HPDE6-E6E7 (cell line): ENCODE data around the gene SRGAP3.

Experiments used
- DNase-seq: peaks from one replicate; pipeline ENCODE4 v3.0.0; 2011; ENCODE audit warnings: missing footprints; ENCODE audit errors: extremely low spot score

The SRGAP3 gene

DNA sequence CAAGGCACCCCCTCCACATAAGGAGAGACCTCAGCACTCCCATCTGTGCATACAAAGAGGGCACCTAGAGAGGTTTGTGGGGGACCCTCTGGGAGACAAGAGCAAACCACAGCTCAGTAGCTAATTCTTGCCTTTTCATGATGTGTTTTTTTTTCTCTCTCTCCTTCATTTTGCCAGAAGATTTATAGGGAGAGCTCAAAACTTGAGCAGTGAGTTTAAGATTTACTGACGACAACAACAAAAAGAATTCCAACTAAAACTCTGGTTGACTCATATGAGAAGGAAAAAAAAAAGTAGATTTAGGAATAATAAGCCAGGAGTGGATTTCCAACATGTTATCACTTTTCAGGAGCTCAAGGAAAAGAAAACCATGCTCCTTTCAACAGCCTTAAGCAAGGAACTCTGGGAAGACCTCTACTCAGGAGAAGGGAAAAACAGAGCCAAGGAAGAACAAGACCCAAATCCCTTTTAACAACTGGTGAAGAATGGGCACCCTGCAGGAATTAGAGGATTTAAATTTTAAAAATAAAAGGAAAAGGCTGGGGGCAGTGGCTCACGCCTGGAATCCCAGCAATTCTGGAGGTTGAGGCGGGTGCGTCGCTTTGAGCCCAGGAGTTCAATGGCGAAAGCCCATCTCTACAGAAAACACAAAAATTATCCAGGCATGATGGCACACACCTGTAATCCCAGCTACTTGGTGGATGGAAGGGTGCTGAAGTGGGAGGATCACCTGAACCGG lies 228.0 kb downstream of the SRGAP3 start:
- DNase-seq = no peak

DNA sequence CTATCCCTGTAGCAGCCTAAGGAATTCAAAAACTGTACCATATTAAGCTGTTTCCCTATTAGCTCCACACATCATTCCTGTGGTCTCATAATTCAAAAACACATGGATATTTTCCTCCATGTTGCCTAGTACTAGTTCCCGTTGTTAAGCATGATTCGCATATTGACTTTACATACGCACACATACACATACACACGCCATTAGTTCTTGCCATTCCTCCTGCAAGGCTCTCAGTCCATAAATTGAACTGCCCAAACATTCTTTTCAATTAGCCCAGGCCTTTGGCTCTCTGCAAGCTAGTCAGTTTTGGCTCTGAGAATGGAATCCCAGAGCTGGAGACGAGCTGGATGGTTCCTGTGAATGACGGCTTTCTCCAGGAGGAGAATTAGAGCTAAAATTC lies 229.0 kb downstream of the SRGAP3 start:
- no peak for DNase-seq

DNA sequence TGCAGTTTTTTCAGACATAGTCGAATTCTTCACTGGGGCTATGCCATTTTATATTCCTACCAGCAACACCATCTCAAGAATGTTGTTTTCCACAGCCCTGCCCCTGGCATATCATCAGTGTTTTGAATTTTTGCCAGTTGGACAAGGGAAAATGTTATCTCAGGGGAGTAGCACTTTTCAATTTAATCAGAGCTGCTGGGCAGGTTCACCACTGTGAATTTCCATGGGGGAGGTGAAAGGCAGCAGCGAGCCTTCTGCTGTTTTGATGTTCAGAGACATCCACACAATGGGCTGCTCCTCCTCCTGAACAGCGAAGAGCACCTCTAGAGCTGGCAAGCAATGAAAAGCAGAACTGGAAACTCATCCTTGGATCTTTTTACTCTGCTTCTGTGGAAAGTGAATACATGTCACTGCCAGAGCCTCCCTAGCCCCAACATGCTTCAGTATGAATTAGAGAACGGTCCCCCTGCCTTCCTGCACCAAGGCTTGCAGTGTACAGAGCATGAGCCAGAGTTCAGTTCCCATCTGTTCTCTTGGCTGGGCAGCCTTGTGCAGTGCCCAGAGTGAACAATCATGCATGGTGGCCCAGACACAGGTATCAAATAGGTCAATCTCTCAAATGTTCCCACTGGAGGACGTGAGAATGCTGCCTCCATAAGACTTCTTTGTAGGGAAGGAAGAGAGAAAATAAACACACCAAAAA lies 230.0 kb downstream of the SRGAP3 start:
- no peak for DNase-seq

DNA sequence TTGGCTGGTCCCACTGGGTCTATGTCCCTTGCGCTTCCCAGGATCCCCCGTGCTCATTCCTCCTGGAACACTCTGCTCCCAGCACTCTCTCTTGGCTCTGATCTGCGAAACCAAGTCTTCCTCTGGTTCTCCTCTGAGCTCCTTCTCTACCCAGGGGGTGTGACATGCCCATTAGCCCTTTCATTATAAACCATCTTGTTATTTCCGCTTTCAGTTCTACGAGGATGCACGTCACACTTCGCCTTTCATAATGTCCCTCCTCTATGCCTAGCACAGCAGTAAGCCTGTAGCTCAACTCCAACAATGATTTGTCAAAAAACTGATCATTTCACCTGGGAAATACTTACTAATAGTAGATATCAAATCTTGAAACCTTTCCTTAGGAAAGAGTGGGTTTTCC lies 234.2 kb downstream of the SRGAP3 start:
- no peak for DNase-seq

DNA sequence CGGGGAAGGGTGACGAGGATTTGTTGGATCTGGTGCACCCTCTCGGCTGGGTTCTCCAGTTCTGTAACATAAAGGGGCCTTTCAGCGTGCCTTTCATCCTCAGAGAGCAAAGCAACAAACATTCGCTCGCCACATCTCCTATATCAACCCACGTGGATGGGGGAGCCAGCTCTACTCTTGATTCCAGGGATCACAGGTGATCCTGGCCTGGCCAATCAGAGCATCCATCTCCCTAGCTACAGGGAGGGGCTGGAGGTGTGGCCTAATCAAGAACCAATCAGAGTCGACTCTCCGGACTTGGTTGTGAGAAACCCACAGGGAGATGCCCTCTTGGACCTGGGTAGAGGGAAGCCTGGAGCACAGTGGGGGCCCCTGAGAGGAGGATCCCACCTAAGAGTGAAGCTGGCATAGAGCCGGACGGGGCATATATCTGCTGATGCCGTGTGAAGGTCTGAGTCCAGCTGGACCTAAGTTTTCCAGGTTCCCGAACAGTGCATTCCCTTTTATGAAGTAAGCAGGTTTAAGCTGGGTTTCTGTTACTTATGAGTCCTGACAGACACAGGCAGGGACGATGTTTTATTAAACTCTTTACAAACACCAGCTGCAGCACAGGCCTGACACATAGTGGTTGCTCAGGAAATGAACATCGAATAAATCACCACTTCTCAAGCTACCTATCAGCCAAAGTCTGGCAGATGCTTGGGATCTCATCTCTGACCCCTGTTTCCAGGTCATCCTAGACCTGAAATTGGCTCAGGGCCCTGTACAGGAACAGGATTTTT lies 235.5 kb downstream of the SRGAP3 start:
- no peak for DNase-seq

DNA sequence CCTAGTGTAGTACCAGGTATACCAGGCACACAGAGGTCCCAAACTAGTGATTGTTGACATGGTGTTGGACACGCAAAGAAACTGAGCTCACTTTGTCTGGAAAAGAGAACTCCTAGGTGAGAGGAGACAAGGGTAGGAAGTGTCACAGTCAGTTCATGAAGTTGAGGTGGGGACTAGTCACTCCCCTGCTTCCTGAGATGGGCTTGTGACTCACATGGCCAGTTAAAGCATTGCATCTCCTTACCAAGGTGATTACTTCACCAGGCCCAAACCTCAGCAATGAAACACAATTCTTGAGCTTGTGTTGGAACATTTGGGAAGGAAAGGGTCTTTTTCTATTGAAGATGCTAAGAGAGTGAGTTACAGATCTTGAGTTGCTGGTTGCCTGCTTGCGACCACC lies 236.9 kb downstream of the SRGAP3 start:
- no peak for DNase-seq

DNA sequence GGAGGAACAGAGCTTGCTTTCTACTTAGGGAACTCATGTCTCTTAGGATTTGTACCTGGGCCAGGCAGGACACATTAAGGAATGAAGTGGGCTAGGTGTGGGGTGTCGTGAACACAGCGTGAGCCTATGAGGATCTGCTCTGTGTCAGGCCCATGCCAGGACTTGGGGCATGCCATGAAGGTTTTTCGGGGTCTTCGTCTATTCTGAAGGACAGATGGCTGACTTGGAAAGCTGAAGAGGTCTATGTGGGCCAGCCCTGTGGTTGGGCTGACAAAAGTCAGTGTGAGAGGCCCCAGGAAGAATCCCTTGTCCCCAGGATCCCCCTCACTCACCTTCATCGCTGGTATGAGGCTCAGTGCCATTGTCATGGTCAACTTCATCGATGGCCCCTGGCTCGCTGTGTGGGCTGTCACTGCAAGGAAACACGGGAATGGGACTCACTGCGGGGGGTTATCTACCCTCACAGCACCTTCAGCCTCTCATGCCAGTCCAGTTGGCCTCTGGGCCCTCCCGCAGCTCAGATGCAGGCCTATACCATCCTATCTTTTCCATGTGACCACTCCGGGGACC lies 239.4 kb downstream of the SRGAP3 start:
- DNase-seq = no peak

DNA sequence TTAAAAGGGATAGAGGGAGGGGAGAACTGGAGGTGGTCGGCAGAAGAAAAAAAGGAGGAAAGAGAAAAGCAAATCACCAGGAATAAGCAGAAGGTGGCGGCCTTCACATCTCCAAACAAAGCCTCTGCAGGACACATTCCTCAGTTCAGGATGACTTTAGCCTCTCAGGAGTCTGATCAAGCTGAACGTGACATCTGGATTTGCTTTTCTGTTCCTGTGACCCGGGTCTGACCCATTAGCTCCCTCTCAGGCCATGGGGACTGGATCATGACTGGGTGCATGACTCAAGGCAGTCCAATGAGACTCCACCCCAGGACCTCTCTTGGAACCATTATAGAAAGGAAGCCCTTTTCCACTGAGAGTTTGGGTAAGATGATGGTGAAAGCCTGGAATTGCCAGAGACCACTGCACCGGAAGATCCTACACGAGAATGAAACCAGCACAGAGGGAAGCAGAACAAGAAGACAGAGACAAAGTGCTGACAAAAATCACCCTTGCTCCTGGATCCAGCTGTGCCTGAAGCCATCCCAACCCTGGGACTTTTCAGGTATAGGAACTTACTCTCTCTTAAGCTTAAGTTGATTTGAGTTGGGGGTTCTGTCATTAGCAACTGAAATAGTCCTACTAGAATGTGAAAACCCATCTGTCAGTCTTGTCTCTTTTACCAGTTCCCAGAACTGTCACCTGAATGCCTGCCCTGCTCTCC lies 240.7 kb downstream of the SRGAP3 start:
- no peak for DNase-seq

DNA sequence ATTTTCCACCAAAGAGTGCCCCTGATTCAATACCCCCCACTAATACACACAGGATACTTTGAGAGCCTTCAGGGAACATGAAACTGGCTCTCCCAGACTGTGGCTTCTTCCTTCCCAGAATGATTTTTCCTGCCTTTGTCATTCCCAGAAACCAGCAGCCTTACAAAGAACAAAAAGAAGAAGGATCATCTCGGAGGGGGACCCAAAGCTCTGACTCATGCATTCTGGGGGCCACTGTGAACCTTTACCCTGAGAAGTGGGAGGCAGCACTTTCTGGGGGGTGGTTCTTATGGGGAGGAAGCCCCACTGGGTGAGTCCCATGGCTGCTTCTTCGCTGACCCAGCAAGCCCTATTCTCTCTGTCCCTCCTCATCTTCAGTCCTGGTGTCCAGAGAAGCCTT lies 241.5 kb downstream of the SRGAP3 start:
- DNase-seq = no peak

DNA sequence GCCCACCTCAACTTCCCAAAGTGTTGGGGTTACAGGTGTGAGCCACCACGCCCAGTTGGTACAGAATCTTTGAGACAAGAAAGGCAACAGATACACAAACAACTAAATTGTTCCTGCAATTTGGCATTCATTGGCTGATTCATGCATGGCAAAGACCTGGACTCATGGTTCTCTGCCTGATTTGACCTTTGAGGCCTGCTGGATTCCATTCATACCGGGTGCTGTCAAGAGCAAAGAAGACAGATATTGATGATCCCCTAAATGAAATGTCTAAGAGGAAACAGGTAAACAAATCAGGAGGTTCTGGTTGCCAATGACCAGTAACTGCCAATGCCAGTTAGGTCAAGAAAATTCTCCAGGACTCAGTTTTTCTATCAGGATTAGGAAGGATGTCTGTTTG lies 242.2 kb downstream of the SRGAP3 start:
- no peak for DNase-seq

DNA sequence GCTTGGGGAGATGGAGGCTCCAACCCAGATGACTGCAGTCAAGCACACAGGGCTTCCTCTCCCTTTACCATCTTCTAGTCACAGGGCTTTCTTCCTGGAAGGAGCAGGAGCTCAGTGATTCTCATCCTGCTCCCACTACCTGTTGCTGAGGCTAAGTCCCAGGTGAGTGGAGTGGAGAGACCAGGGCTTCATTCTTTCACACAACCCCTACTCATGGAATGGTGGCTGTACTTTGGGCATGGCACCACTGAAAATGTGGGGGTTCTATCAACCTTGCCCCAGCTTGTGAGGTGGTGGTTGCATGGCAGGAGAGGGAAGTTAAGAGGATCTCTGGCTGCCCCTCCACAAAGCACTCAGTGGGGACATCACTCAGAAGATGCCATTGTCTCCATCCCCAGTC lies 249.4 kb downstream of the SRGAP3 start:
- DNase-seq = no peak

DNA sequence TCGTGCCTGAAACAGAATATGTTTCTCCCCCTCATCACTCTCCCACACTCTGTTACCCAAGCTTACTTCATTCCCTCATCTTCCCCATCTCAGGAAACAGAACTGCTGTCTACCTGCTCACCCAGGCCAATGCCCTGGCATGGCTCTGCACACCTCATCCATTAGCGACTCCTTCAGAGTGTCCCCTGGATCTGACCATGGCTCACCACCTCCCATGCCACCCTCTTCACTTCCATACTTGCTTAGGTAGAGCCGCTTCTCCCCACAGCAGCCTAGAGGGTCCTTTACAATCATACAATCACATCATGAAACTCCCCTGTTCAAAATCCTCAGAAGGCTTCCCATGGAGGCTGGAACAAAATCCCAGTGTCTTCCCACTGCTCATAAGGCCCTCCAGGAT lies 252.3 kb downstream of the SRGAP3 start:
- DNase-seq = no peak

DNA sequence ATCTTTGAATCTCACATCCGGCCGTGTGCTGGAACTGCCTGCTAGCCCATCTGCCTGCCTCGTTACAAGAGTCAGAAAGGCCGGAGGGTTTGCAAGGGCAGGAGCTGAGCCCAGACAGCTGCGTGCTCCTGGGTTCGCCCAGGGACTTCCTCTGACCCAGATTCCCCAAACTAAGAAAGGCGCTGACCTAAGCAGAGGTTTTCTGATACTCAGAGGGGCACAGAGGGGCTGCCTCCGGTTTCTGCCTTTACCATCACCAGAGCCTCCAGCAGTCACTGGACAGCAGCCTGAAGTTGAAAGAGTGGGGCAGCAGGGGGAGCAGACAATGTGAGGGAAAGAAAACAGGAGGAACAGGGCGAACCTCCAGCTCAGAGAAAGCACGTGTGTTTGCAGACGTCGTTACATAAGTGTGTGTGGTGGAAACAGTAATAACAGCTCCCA lies 252.7 kb downstream of the SRGAP3 start:
- DNase-seq = no peak

DNA sequence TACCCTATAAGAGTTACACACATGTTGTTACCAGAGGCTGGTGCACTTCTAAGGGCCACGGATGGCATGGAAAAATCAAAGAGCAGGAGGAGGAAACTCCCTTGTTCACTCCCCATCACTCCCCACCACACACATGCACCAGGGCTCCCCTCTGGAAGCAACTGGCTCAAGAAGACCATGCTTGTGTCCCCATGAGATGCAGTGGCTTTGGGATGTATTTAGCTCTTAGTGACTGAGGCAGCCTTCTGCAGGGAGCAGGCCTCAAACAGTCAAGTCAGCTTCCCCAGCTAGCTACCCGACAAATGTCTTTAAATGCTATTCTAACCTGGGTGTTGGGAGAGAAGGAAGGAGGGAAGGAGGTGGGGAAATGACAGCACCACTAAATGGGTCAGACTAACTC lies 253.2 kb downstream of the SRGAP3 start:
- DNase-seq = no peak

DNA sequence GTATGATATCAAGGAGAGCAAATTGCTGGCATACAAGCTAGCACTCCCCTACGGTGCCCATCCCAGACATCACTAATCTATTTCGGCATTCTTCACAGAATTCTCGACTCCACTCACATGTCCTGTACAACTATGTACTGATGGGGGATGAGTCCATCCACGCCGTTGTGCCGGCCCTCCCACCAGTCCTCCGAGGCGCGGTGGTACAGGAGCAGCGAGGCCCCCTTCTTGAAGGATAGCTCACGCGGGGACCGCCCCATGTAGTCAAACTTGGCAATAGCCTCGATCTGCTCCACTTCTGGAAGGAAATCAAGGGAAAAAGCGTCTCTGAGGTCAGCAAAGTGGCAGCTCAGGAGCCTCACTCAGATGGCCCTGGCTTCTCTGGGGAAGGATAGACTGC lies 255.2 kb downstream of the SRGAP3 start:
- no peak for DNase-seq

DNA sequence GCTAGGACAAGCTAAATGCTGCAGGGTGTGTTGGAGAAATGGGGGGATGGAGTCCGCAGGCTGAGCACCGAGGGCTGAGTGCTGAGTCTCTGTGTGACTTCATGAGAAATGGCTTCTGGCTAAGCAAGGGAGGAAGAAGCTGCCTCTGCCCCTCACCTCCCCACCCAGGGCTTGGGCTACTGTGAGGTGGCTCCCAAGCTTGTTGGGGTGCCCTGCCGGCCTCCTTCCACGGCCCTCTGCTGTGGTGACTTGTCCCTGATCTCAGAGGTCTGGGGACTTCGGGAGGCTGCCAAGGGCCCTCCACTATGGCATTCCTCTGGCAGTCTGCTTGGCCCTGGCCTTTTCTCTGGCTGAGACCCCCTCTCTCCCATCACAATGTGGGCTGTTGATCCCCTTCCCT lies 256.1 kb downstream of the SRGAP3 start:
- no peak for DNase-seq

DNA sequence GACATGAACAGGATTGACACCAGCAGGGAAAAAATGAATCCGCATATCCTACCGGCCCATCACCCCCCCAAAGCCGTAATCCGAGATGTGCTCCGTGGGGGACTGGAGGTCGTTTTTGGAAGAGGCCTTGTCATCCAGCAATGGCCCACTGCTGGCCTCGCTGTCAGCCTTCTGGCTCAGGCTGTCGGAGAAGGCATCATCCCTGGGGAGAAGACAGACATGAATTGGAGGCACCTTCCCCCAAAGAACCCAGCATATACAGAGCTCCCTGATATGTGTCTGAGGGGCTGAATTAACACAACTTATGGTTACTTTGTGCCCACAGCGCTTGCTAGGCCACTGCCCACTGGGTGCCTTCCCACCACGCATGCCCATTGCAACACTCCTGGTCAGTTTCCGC lies 256.6 kb downstream of the SRGAP3 start:
- DNase-seq = no peak

DNA sequence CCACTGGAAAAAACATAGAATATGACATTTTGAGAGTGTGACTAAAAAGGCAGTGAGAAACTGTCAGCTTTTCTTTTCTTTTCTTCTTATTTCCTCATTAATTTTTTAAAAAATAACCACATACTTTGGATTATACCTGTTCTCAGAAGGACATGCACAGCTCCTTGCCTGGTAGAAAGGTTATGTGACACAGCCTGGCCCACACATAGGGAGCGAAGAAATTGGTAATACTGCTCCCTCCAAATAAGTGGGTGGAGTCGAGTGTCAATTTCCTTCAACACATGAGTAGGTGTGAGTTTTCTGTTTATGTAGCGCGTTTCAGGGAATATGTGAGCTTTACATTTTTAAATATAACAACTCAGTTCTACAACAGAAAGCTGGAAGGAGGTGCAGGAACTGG lies 257.2 kb downstream of the SRGAP3 start:
- DNase-seq = no peak

DNA sequence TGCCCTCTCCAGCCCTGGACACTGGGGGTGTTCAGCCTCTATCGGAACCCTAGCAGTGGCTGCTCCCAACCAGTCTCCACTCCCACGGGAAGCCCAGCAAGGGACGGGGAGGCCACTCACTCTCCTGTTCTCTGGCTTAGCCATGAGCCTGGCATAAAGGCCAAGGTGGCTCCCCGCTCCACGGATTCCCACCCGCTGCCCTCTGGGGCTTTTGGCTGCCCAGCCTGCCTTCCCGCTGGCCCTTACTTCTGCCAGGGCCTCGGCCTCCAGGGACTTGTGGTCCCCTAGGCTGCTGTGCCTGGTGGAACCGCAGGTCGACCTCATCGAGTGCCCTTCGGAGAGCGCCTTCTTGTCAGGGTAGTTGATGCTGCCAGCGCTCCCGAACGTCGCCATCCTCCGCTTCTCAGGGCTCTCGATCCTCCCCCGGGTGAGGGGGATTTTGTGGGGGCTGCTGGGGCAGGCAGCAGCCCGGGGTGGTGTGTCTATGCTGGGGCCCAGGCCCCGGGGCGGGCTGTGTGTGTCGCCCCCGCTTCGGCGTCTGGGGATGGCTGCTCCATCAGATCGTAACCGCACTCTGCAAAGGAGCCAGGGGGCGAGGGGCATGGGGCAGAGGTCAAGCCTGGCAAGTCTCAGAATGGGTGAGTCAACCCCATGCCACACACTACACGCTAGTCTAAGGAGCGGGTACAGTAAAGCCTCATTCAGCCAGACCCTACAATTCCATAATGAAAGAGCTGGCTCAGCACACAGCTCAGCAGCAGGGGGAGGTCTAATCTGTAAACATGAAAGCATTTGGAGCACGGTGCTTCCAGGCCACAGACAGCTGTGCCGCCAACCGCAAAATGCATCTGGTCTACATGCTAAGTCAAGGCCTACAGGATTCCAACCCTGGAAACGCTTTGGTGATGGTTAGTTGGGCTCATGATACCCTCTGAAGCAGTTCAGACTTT lies 258.9 kb downstream of the SRGAP3 start:
- DNase-seq = no peak

DNA sequence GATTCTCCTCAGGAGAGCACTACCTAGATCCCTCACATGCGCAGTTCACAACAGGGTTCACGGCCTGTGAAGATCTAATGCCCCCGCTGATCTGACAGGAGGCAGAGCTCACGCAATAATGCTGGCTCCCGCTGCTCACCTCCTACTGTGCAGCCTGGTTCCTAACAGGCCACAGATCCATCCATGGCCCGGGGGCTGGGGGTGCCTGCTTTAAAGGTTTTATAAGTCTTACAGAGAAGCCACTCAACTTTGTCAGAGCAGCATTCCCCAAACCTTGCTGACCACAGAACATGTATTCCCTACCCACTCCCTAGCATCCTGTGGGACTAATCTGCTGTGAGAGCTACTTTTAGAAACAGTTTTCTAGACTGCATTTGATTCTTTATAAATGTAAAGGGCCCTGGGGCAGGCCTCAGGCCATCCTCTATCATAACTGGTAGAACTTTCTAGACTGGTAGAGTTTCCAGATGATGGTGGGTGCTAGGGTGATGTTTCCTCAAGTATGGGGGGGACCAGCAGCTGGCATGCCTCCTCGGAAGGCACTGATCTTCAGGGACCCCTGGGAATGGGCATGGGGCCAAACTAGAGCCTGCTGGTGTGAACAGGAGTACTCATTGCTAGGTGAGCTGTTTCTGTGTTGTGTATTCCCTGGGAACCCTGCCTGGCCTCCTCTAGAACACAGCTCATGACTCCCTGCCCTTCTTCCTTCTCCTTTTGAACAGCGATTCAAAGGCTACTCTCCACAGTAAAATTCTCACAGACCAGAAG lies 260.5 kb downstream of the SRGAP3 start:
- no peak for DNase-seq
